Middle frontal gyrus (tissue), 1 donor: ENCODE measurements around the gene GCDH.
"Not testable (repeated sequence)": the region's sequence is repeated elsewhere in the genome, so short reads cannot be mapped to it uniquely, and the experiment has no call there.

ENCODE experiments used
- DNase-seq: peaks from one replicate; pipeline ENCODE4 v3.0.0-alpha.2; 2015; ENCODE audit warnings: low spot score; ENCODE audit errors: extremely low spot score

Gene GCDH

GRCh38 chr19:12890787-12891552 is at the start of gene GCDH:
Gene GCDH (plus strand): TSS chr19:12891160. CDS start chr19:12891305, 145 bp downstream.
- peak; percentile 98 for DNase-seq

GRCh38 chr19:12842511-12842910 is 48.4 kb upstream of the GCDH start:
- no peak for DNase-seq

- no peak for DNase-seq
Measured at GRCh38 chr19:12843328-12843727, 47.6 kb upstream of the GCDH start.

GRCh38 chr19:12843999-12844732 is 46.8 kb upstream of the GCDH start:
- no peak for DNase-seq

- not testable (repeated sequence) for DNase-seq
Measured at GRCh38 chr19:12846613-12847012, 44.3 kb upstream of the GCDH start.

- peak; percentile 48 for DNase-seq
Measured at GRCh38 chr19:12847159-12848139, 43.5 kb upstream of the GCDH start.

- DNase-seq = no peak
Measured at GRCh38 chr19:12856653-12857052, 34.3 kb upstream of the GCDH start.

GRCh38 chr19:12858041-12858928 is 32.7 kb upstream of the GCDH start:
- no peak for DNase-seq

- no peak for DNase-seq
Measured at GRCh38 chr19:12859546-12859945, 31.4 kb upstream of the GCDH start.

GRCh38 chr19:12864143-12864542 is 26.8 kb upstream of the GCDH start:
- no peak for DNase-seq

GRCh38 chr19:12864721-12865715 is 25.9 kb upstream of the GCDH start:
- DNase-seq = no peak

GRCh38 chr19:12865746-12866415 is 25.1 kb upstream of the GCDH start:
- no peak for DNase-seq

- DNase-seq = no peak
Measured at GRCh38 chr19:12866416-12867119, 24.4 kb upstream of the GCDH start.

GRCh38 chr19:12867120-12868099 is 23.6 kb upstream of the GCDH start:
- DNase-seq = no peak

- DNase-seq = no peak
Measured at GRCh38 chr19:12868540-12869112, 22.3 kb upstream of the GCDH start.

- no peak for DNase-seq
Measured at GRCh38 chr19:12871681-12872080, 19.3 kb upstream of the GCDH start.

- DNase-seq = no peak
Measured at GRCh38 chr19:12872255-12872654, 18.7 kb upstream of the GCDH start.
